ENCODE results near the gene CREG2. TPM values are rescaled to one million over a fixed set of nuclear protein-coding genes. Genes with fewer than 3 reads are reported as not detected.

The CREG2 gene
- total RNA-seq, 1 experiment from 2014 or later = not detected

DNA sequence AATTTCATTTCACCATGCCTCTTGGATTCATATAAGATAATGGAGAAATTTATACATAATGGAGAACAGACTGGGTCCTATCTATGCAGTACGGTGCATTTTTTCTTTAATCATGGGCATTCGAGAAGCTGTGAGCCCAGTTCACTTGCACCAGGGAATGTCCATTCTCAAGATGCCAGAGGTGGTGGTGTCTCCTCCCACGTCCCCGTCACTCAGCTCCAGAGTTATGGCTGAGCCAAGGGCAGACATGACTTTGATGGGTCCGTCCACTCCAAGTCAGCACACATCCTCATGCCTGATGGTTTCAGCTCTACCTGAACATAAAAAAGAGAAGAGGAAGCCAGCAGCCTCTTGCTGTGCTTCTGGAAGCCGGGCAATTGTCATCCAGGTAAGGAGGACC is 42.1 kb upstream of the CREG2 start:
- Histone ChIP-seq H3K9me3 (ENCODE audit: low read depth, low read length, poor library complexity, severe bottlenecking) (no peaks in the 10 kb centered on the region), H3K27ac (ENCODE audit: low read depth, low read length, poor library complexity, severe bottlenecking) (no peak overlapping the region), H3K36me3 (ENCODE audit: insufficient read depth, low read length, poor library complexity, severe bottlenecking) (no peaks in the 10 kb centered on the region), H3K27me3 (replicated peaks; ENCODE audit: insufficient read depth, low read depth, low read length, poor library complexity) (no peaks in the 10 kb centered on the region), H3K4me1 (ENCODE audit: insufficient read depth, low read length, poor library complexity, severe bottlenecking) (no peaks in the 10 kb centered on the region), H3K4me3 (ENCODE audit: low read depth, low read length, poor library complexity, severe bottlenecking) (no peak overlapping the region)
- ChIA-PET POLR2A (ENCODE audit: low non-redundant PET) (no interaction called here), CTCF (no interaction called here)
- BruUV-seq (replicated peaks) = no TSS peak
- intact Hi-C loops (cut with micrococcal nuclease; ENCODE audit: unreplicated experiment) = no loop called here
- no peak for TF ChIP-seq EZH2 (IDR thresholded peaks at IDR 0.05; ENCODE audit: borderline replicate concordance, low read depth, low read length, poor library complexity, severe bottlenecking)
- TF ChIP-seq, protein P1, sequence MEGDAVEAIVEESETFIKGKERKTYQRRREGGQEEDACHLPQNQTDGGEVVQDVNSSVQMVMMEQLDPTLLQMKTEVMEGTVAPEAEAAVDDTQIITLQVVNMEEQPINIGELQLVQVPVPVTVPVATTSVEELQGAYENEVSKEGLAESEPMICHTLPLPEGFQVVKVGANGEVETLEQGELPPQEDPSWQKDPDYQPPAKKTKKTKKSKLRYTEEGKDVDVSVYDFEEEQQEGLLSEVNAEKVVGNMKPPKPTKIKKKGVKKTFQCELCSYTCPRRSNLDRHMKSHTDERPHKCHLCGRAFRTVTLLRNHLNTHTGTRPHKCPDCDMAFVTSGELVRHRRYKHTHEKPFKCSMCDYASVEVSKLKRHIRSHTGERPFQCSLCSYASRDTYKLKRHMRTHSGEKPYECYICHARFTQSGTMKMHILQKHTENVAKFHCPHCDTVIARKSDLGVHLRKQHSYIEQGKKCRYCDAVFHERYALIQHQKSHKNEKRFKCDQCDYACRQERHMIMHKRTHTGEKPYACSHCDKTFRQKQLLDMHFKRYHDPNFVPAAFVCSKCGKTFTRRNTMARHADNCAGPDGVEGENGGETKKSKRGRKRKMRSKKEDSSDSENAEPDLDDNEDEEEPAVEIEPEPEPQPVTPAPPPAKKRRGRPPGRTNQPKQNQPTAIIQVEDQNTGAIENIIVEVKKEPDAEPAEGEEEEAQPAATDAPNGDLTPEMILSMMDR (conservative IDR thresholded peaks at IDR 0.05; ENCODE audit: low read depth, low read length) = no peak
- no peak for DNase-seq (ENCODE audit: low spot score)

DNA sequence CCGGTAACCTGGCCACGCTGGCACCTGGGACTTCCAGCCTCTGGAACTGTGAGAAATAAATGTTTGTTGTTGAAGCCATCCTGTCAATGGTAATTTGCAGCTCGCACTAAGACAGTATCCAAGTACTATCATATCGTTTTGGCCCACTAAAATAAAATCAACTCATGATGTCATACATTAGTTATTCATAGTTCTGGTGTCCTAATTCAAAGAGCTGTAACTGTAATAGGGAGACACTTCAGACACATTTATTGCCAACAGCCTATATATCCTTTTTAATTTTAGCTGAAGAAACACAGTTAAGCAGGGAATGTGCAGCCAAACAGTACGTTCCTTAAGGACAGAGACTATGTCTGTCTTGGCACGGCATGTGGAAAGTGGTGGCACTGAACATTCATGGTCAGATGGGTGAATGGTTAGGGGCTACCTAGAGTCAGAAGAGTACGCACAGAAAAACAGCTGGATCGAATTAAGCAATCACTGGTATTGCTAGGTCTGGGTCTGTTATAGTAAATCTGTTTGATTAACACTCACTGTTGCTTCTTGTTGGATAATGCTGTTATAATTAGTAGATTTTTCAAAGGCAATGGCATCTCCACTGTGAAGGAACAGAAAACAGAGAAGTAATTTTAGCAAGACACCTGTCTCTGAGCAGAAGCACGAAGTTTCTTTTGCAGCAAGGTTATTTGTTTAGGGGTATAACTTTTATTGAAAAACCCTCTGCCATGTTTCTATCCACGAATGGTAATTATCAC is 41.3 kb upstream of the CREG2 start:
- Histone ChIP-seq H3K4me1 (ENCODE audit: insufficient read depth, low read length, poor library complexity, severe bottlenecking) (no peaks in the 10 kb centered on the region), H3K36me3 (ENCODE audit: insufficient read depth, low read length, poor library complexity, severe bottlenecking) (no peaks in the 10 kb centered on the region), H3K27me3 (replicated peaks; ENCODE audit: insufficient read depth, low read depth, low read length, poor library complexity) (no peaks in the 10 kb centered on the region), H3K4me3 (ENCODE audit: low read depth, low read length, poor library complexity, severe bottlenecking) (no peak overlapping the region), H3K9me3 (ENCODE audit: low read depth, low read length, poor library complexity, severe bottlenecking) (no peaks in the 10 kb centered on the region), H3K27ac (ENCODE audit: low read depth, low read length, poor library complexity, severe bottlenecking) (no peak overlapping the region)
- no peak for DNase-seq (ENCODE audit: low spot score)
- ChIA-PET POLR2A (ENCODE audit: low non-redundant PET) (no interaction called here), CTCF (no interaction called here)
- intact Hi-C loops (cut with micrococcal nuclease; ENCODE audit: unreplicated experiment) = no loop called here
- TF ChIP-seq, protein P1 (conservative IDR thresholded peaks at IDR 0.05; ENCODE audit: low read depth, low read length) = no peak
- no TSS peak for BruUV-seq (replicated peaks)

DNA sequence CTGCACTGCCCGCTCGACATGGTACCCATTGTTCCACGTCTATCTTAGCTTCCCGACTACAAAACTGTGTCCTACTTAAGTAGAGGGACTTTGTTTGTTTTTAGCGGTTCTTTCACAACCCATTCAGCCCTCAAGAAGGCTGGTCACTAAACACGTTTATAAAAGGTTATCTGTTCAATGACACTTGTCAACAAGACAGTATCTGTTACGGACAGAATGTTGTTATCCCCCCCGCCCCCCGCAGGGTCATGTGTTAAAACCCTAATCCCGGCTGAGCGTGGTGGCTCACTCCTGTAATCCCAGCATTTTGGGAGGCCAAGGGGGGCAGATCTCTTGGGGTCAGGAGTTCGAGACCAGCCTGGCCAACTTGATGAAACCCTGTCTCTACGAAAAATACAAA is 40.4 kb upstream of the CREG2 start:
- TF ChIP-seq, protein P1 (conservative IDR thresholded peaks at IDR 0.05; ENCODE audit: low read depth, low read length) = no peak
- TF ChIP-seq EZH2 (IDR thresholded peaks at IDR 0.05; ENCODE audit: borderline replicate concordance, low read depth, low read length, poor library complexity, severe bottlenecking) = no peak
- no peak for DNase-seq (ENCODE audit: low spot score)
- intact Hi-C loops (cut with micrococcal nuclease; ENCODE audit: unreplicated experiment) = no loop called here
- CTCF ChIA-PET = no interaction called here
- Histone ChIP-seq H3K4me3 (ENCODE audit: low read depth, low read length, poor library complexity, severe bottlenecking) (no peak overlapping the region), H3K36me3 (ENCODE audit: insufficient read depth, low read length, poor library complexity, severe bottlenecking) (no peaks in the 10 kb centered on the region), H3K4me1 (ENCODE audit: insufficient read depth, low read length, poor library complexity, severe bottlenecking) (no peaks in the 10 kb centered on the region), H3K9me3 (ENCODE audit: low read depth, low read length, poor library complexity, severe bottlenecking) (no peaks in the 10 kb centered on the region), H3K27ac (ENCODE audit: low read depth, low read length, poor library complexity, severe bottlenecking) (no peak overlapping the region), H3K27me3 (replicated peaks; ENCODE audit: insufficient read depth, low read depth, low read length, poor library complexity) (no peaks in the 10 kb centered on the region)
- POLR2A ChIA-PET (ENCODE audit: low non-redundant PET) = no interaction called here
- no TSS peak for BruUV-seq (replicated peaks)

All from A673 (cell line).